Measurements from ENCODE around the gene EIF2S1.
"Not testable (repeated sequence)": the region's sequence is repeated elsewhere in the genome, so short reads cannot be mapped to it uniquely, and the experiment has no call there.

DNA sequence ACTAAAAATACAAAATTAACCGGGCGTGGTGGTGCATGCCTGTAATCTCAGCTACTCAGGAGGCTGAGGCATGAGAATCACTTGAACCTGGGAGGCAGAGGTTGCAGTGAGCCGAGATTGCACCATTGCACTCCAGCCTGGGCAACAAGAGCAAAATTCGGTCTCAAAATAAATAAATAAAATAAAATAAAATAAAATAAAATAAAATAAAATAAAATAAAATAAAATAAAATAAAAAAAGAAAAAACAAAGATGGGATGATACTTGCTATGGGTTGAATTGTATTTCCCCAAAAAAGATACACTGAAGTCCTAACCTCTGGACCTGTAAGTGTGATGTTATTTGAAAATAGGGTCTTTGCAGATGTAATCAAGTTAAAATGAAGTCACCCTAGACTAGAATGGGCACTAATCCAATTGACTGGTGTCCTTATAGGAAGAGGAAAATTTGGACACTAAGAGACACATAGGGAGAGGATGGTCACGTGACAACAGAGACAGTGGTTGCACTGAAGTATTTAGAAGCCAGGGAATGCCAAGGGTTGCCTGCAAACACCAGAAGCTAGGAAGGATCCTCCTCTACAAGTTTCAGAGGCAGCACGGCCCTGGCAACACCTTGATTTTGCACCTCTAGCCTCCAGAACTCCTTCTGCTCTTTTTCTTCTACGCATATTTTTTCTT, 48.1 kb downstream of the EIF2S1 start:
- TF ChIP-seq, protein P1, sequence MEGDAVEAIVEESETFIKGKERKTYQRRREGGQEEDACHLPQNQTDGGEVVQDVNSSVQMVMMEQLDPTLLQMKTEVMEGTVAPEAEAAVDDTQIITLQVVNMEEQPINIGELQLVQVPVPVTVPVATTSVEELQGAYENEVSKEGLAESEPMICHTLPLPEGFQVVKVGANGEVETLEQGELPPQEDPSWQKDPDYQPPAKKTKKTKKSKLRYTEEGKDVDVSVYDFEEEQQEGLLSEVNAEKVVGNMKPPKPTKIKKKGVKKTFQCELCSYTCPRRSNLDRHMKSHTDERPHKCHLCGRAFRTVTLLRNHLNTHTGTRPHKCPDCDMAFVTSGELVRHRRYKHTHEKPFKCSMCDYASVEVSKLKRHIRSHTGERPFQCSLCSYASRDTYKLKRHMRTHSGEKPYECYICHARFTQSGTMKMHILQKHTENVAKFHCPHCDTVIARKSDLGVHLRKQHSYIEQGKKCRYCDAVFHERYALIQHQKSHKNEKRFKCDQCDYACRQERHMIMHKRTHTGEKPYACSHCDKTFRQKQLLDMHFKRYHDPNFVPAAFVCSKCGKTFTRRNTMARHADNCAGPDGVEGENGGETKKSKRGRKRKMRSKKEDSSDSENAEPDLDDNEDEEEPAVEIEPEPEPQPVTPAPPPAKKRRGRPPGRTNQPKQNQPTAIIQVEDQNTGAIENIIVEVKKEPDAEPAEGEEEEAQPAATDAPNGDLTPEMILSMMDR (IDR thresholded peaks at IDR 0.05; ENCODE audit: poor library complexity, severe bottlenecking) = not testable (repeated sequence)
- TF ChIP-seq EZH2 (IDR thresholded peaks at IDR 0.05; ENCODE audit: borderline replicate concordance, insufficient read depth, low read length, poor library complexity, severe bottlenecking); POLR2AphosphoS5 (IDR thresholded peaks at IDR 0.05); MXI1 (conservative IDR thresholded peaks at IDR 0.05; ENCODE audit: poor library complexity, severe bottlenecking); TAF1 (IDR thresholded peaks at IDR 0.05; ENCODE audit: low read depth); EP300 (conservative IDR thresholded peaks at IDR 0.05; ENCODE audit: poor library complexity, severe bottlenecking); SMC3 (conservative IDR thresholded peaks at IDR 0.05; ENCODE audit: poor library complexity); RAD21 (conservative IDR thresholded peaks at IDR 0.05): not testable (repeated sequence)
- TF ChIP-seq, protein P2, sequence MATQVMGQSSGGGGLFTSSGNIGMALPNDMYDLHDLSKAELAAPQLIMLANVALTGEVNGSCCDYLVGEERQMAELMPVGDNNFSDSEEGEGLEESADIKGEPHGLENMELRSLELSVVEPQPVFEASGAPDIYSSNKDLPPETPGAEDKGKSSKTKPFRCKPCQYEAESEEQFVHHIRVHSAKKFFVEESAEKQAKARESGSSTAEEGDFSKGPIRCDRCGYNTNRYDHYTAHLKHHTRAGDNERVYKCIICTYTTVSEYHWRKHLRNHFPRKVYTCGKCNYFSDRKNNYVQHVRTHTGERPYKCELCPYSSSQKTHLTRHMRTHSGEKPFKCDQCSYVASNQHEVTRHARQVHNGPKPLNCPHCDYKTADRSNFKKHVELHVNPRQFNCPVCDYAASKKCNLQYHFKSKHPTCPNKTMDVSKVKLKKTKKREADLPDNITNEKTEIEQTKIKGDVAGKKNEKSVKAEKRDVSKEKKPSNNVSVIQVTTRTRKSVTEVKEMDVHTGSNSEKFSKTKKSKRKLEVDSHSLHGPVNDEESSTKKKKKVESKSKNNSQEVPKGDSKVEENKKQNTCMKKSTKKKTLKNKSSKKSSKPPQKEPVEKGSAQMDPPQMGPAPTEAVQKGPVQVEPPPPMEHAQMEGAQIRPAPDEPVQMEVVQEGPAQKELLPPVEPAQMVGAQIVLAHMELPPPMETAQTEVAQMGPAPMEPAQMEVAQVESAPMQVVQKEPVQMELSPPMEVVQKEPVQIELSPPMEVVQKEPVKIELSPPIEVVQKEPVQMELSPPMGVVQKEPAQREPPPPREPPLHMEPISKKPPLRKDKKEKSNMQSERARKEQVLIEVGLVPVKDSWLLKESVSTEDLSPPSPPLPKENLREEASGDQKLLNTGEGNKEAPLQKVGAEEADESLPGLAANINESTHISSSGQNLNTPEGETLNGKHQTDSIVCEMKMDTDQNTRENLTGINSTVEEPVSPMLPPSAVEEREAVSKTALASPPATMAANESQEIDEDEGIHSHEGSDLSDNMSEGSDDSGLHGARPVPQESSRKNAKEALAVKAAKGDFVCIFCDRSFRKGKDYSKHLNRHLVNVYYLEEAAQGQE (IDR thresholded peaks at IDR 0.05; ENCODE audit: borderline replicate concordance) = not testable (repeated sequence)
